Activated B cell treated with CpG ODN at 0.5 μM for 24 hours (primary cell): ENCODE data around the gene SKI. TPM values are rescaled to one million over a fixed set of nuclear protein-coding genes. Genes with fewer than 3 reads are reported as not detected.
A peak's percentile ranks its signal among the peaks of the same experiment; 100 is the strongest.

Experiments used
- ATAC-seq: fragments of 200-7000 bp; cut with Tn5 transposase; one replicate; pipeline ENCODE4 v1.10.0; 2021; ENCODE audit warnings: low read depth, mild to moderate bottlenecking, moderate library complexity
- CTCF ChIA-PET: fragments of 350-600 bp; sonication (Branson Sonifier 250); formaldehyde crosslinking; loops from one replicate; lab custom pipeline; 2021; ENCODE audit warnings: antibody characterized with exemption; lab: Charles Lee
- POLR2A ChIA-PET: fragments of 350-600 bp; sonication (Branson Sonifier 250); formaldehyde crosslinking; loops from one replicate; lab custom pipeline; 2021; ENCODE audit warnings: antibody characterized with exemption; lab: Charles Lee
- DNase-seq: peaks from one replicate; pipeline ENCODE4 v3.0.0; 2022
- H3K27ac Mint-ChIP-seq: one replicate; pipeline ENCODE4 v1.8.0; 2020; ENCODE audit warnings: mixed read lengths
- H3K27me3 Mint-ChIP-seq: one replicate; pipeline ENCODE4 v1.8.0; 2021; ENCODE audit warnings: mixed read lengths
- H3K36me3 Mint-ChIP-seq: one replicate; pipeline ENCODE4 v1.8.0; 2021; ENCODE audit warnings: low read depth, mixed read lengths
- H3K4me1 Mint-ChIP-seq: one replicate; pipeline ENCODE4 v1.8.0; 2021; ENCODE audit warnings: mixed read lengths
- H3K4me3 Mint-ChIP-seq: one replicate; pipeline ENCODE4 v1.8.0; 2020; ENCODE audit warnings: mild to moderate bottlenecking, mixed read lengths
- H3K9me3 Mint-ChIP-seq: one replicate; pipeline ENCODE4 v1.8.0; 2020; ENCODE audit warnings: mixed read lengths
- intact Hi-C: fragments of 100-400 bp; cut with micrococcal nuclease; formaldehyde crosslinking; loops from one replicate; pipeline ENCODE4 v1.15.1; 2024
- total RNA-seq: library from RNA; stranded (reverse); gene quantifications from 2 replicates; pipeline ENCODE4 v1.2.3, GENCODE V29; 2022
- TF ChIP-seq, protein P1 (sequence below): fragments of 200-600 bp; IDR thresholded peaks from one replicate; pipeline ENCODE4 v1.8.0; 2022; ENCODE audit warnings: antibody characterized with exemption, mild to moderate bottlenecking

SKI gene
- total RNA-seq, 1 donor from 2014 or later = 37.6 TPM

DNA sequence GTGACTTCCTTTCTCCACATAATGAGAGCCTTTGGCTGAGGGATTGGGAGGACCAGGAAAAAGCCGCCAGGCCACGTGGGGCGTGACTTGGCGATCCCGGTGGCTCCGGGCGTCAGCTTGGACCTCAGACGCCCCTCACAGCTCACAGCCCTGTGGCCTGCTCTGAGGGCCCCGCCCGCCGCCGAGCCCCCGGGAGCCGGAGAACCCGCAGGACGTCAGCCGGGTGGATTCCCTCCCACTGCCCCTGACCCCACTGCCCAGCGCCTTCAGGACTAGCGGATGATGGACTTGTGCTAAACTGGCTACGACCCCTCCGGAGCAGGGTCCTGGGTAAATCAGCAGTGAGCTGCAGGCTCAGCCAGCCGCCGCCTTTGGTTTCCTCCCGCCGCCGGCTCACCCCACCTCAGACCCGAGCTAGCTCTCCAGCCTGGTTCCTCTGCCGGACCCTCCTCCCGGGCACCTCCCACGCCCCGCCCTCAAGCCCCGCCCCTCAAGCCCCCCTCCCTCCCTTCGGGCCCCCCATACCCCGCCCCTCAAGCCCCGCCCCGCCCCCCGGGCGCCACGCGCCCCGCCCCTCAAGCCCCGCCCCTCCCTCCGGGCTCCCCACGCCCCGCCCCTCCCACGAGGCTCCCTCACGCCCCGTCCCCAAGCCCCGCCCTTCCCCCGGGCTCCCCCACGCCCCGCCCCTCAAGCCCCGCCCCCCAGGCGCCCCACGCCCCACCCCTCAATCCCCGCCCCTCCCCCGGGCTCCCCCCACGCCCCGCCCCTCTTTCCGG lies 23.5 kb upstream of the SKI start:
- CTCF ChIA-PET = interaction anchor here (0.7 to 1.5 kb wide), 3 partner anchors 10 to 177 kb away, joined by 3 to 4 read pairs (median 3); partner anchors contain the start of gene FAAP20
- POLR2A ChIA-PET = interaction anchor here (0.5 to 6.7 kb wide), 10 partner anchors 9 to 381 kb away, joined by 3 to 46 read pairs (median 10); partner anchors contain the start of genes FAAP20, MORN1, PRXL2B and RER1
- intact Hi-C loops = loop anchor here (1.0 to 10.0 kb wide), 10 partner anchors 9 to 344 kb away; partner anchors contain the start of genes PANK4, PEX10 and TMEM52
- ATAC-seq = peak; percentile 54
- H3K27ac Mint-ChIP-seq = no peak overlapping the region
- no peaks in the 10 kb centered on the region for H3K36me3 Mint-ChIP-seq
- H3K4me3 Mint-ChIP-seq = peak overlapping the region; percentile 69
- no peaks in the 10 kb centered on the region for H3K9me3 Mint-ChIP-seq
- peaks cover 36% of the 10 kb centered on the region for H3K4me1 Mint-ChIP-seq
- TF ChIP-seq, protein P1, sequence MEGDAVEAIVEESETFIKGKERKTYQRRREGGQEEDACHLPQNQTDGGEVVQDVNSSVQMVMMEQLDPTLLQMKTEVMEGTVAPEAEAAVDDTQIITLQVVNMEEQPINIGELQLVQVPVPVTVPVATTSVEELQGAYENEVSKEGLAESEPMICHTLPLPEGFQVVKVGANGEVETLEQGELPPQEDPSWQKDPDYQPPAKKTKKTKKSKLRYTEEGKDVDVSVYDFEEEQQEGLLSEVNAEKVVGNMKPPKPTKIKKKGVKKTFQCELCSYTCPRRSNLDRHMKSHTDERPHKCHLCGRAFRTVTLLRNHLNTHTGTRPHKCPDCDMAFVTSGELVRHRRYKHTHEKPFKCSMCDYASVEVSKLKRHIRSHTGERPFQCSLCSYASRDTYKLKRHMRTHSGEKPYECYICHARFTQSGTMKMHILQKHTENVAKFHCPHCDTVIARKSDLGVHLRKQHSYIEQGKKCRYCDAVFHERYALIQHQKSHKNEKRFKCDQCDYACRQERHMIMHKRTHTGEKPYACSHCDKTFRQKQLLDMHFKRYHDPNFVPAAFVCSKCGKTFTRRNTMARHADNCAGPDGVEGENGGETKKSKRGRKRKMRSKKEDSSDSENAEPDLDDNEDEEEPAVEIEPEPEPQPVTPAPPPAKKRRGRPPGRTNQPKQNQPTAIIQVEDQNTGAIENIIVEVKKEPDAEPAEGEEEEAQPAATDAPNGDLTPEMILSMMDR = no peak
- no peaks in the 10 kb centered on the region for H3K27me3 Mint-ChIP-seq
- no peak for DNase-seq

DNA sequence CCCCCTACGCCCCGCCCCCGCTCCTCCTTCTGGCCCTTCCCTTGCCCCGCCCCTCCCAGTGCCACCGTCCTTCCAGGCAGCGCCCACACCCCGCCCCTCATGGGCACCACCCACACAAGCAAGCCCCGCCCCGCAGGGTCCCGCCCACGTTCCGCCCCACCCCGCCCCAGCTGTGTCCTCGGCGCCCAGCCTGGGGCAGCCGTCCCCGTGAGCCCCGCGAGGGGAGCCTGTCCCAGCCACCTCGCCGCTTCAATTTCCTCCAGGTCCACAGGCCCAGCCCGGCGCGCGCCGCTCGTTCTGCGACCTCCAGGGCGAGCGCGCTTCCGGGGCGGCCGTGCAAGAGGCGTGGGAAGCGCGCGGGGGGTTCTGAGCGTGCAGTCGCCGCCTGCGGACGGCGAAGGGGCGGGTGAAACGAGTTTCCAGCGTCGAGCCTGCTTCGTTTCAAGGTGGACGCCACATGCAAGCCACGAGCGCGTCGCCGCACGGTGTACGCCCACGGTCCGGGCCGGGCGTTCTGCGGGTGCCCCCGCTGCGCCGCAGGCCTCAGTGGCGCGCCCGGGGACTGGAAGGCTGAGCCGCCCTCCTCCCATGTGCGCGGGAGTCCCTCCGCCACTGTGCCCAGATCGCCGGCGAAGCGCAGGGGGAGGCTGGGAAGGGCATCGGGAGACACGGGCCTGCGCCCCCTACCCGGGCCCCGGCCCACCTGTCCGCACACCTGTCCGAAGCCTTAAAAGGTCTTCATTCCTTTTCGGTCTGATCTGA lies 22.7 kb upstream of the SKI start:
- H3K27ac Mint-ChIP-seq = no peak overlapping the region
- DNase-seq = peak; percentile 86

DNA sequence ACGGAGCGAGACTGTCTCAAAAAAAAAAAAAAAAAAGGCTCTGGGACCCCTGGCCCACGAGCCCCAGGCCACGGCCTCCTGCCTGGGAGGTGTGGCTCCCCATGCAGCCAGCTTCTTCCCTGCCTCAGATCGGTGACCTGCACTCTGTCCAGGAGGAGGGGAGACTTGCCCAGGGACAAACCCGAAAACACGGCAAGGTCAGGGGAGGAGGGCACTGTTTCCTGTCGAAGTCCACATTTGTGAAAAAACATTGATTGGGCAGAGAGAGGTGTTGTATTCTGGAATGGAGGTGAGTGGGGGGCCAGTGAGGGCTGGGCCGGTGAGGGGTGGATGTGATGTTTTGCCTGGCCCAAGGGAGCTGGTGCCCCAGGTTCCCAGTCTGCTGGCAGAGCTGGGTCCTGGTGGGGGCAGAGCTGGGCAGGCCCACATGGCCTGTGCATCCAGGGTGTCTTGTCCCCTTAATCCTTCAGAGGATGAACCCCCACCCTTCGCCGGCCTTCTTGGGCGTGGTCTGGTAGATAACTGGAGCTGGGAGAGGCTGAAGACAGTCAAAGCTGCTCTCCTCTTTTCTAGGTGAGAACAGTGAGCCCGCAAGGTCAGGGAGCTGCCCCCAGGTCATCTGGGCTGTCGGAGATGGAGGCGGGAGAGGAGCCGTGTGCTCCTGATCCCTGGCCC lies 21.2 kb upstream of the SKI start:
- ATAC-seq = no peak
- DNase-seq = no peak
- no peaks in the 10 kb centered on the region for H3K27me3 Mint-ChIP-seq
- no peaks in the 10 kb centered on the region for H3K9me3 Mint-ChIP-seq
- H3K36me3 Mint-ChIP-seq = no peaks in the 10 kb centered on the region
- intact Hi-C loops = loop anchor here (10.0 kb wide), 1 partner anchor 48 kb away; no protein-coding TSS in a partner anchor
- H3K4me1 Mint-ChIP-seq = peaks cover 17% of the 10 kb centered on the region
- TF ChIP-seq, protein P1 = no peak
- ChIA-PET CTCF (interaction anchor here (1.2 kb wide), 1 partner anchor 109 kb away, joined by 3 read pairs; no protein-coding TSS in a partner anchor), POLR2A (interaction anchor here (0.6 to 6.7 kb wide), 7 partner anchors 21 to 379 kb away, joined by 3 to 46 read pairs (median 6); partner anchors contain the start of gene SKI)
- H3K27ac Mint-ChIP-seq = no peak overlapping the region
- H3K4me3 Mint-ChIP-seq = no peak overlapping the region

More for the DNA sequence above, 22.7 kb upstream of the SKI start:
- TF ChIP-seq, protein P1 = no peak
- intact Hi-C loops = loop anchor here (1.0 to 10.0 kb wide), 9 partner anchors 22 to 343 kb away; partner anchors contain the start of genes PANK4, PEX10 and TMEM52
- Mint-ChIP-seq H3K4me3 (peak overlapping the region; percentile 72), H3K27me3 (no peaks in the 10 kb centered on the region), H3K36me3 (no peaks in the 10 kb centered on the region), H3K4me1 (peaks cover 29% of the 10 kb centered on the region), H3K9me3 (no peaks in the 10 kb centered on the region)
- ChIA-PET POLR2A (interaction anchor here (0.5 to 6.7 kb wide), 11 partner anchors 10 to 380 kb away, joined by 3 to 46 read pairs (median 9); partner anchors contain the start of genes FAAP20, MORN1, PRXL2B and RER1), CTCF (interaction anchor here (0.7 to 1.5 kb wide), 2 partner anchors 11 to 19 kb away, joined by 3 to 4 read pairs; partner anchors contain the start of gene FAAP20)
- ATAC-seq = peak; percentile 93

DNA sequence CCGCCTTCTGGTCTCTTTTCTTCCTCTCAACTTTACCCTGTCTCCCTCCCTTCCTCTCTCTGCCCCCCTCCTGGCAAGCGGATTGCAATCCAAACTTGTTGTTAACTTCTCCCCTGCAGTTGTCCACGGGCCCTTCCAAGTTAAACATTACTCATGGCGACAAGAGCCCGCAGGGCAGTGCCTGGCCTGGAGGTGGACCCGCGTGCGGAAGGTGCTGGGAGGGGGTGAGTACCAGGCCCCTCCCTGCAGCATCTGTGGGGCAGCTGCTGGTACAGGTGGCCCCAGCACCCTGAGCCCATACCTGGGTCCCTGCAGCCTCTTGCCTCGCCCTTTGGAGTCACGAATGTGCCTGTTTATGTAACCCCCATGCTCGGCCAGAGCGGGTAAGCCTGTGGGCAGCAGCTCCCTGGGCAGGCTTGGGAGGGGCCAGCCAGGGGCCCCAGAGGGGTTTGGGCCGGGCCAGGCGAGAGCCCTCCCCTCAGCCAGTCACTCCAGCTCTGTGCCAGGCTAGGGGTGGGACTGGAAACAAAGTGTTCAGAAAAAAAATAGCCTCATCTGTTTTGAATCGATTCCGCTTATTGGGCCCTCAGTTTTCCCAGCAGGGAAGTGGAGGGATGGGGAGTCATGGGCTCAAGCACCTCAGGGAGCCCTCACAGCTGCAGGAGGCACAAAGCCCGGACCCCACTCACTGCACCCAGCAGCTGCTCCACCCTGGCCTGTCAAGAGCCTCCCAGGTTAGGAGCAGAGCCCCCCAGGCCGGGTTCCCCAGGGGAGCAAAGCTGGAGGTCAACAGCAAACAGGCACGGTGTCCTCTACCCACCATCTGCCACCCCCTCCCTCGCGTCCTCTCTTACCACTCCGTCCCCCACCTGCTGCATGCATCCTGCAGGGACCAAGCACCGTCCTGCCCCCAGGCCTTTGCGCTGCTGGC lies 19.5 kb upstream of the SKI start:
- Mint-ChIP-seq H3K4me1 (peaks cover 15% of the 10 kb centered on the region), H3K27ac (no peak overlapping the region), H3K4me3 (no peak overlapping the region), H3K36me3 (no peaks in the 10 kb centered on the region), H3K27me3 (no peaks in the 10 kb centered on the region), H3K9me3 (no peaks in the 10 kb centered on the region)
- TF ChIP-seq, protein P1 = no peak
- ChIA-PET POLR2A (interaction anchor here (1.2 kb wide), 1 partner anchor 9 kb away, joined by 8 read pairs; no protein-coding TSS in a partner anchor), CTCF (no interaction called here)
- no peak for ATAC-seq
- no peak for DNase-seq
- intact Hi-C loops = loop anchor here (10.0 kb wide), 1 partner anchor 46 kb away; no protein-coding TSS in a partner anchor
